OCI-LY3 (cell line): ENCODE measurements around the gene FSIP1.

ENCODE experiments used
- EZH2phosphoT487 ChIP-seq: fragments of 200-600 bp; shearing (Covaris generic); IDR thresholded peaks from 2 replicates; pipeline ENCODE4 v1.6.1; 2018; ENCODE audit warnings: antibody characterized with exemption, mixed run types, low read depth
- TF ChIP-seq, protein P1 (sequence below): fragments of 200-600, 300-600 bp; sonication (generic); IDR thresholded peaks from 2 replicates; pipeline ENCODE4 v1.5.1; 2014; ENCODE audit warnings: antibody characterized with exemption, low read length, low read depth

GRCh38 chr15:39746714-39747276, 35.8 kb downstream of the FSIP1 start:
- TF ChIP-seq, protein P1, sequence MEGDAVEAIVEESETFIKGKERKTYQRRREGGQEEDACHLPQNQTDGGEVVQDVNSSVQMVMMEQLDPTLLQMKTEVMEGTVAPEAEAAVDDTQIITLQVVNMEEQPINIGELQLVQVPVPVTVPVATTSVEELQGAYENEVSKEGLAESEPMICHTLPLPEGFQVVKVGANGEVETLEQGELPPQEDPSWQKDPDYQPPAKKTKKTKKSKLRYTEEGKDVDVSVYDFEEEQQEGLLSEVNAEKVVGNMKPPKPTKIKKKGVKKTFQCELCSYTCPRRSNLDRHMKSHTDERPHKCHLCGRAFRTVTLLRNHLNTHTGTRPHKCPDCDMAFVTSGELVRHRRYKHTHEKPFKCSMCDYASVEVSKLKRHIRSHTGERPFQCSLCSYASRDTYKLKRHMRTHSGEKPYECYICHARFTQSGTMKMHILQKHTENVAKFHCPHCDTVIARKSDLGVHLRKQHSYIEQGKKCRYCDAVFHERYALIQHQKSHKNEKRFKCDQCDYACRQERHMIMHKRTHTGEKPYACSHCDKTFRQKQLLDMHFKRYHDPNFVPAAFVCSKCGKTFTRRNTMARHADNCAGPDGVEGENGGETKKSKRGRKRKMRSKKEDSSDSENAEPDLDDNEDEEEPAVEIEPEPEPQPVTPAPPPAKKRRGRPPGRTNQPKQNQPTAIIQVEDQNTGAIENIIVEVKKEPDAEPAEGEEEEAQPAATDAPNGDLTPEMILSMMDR: no peak
- no peak for TF ChIP-seq EZH2phosphoT487
